GM12878 (cell line): Measurements from ENCODE around the gene SSH2. TPM values are rescaled to one million over a fixed set of nuclear protein-coding genes. Genes with fewer than 3 reads are reported as not detected.

Experiments
- ATAC-seq: fragments of 200-7000 bp; cut with Tn5 transposase; 3 replicates; pipeline ENCODE4 v1.9.1; 2020; ENCODE audit warnings: mild to moderate bottlenecking, moderate library complexity
- BruUV-seq: library from RNA; stranded (reverse); fragments of 400-500 nt; replicated peaks from 2 replicates; lab custom pipeline; 2021; lab: Mats Ljungman, UMichigan
- CTCF ChIA-PET: fragments of 300-600 bp; sonication (Branson Sonifier 250); formaldehyde crosslinking; extraction: SDS; loops from one replicate; lab custom pipeline; 2021; ENCODE audit warnings: inconsistent platforms; lab: Yijun Ruan, JAX
- POLR2A ChIA-PET: fragments of 350-600 bp; formaldehyde crosslinking; extraction: SDS; loops from one replicate; lab custom pipeline; 2021; ENCODE audit warnings: inconsistent platforms; lab: Charles Lee
- RAD21 ChIA-PET: fragments of 300-600 bp; sonication (Branson Sonifier 250); formaldehyde crosslinking; loops from one replicate; lab custom pipeline; 2023; ENCODE audit warnings: antibody characterized with exemption; ENCODE audit not compliant: unreplicated experiment; lab: Charles Lee
- SMC1A ChIA-PET: fragments of 300-600 bp; sonication (Branson Sonifier 250); formaldehyde crosslinking; loops from one replicate; lab custom pipeline; 2023; ENCODE audit not compliant: unreplicated experiment, uncharacterized antibody; lab: Charles Lee
- DNase-seq: peaks from one replicate; pipeline ENCODE4 v3.0.0-alpha.2; 2011; ENCODE audit warnings: low read depth, low spot score
- FAIRE-seq: peaks from 3 replicates; lab custom pipeline; 2011; peaks lifted over from hg19 to GRCh38; lab: Jason Lieb, UNC
- H2AFZ ChIP-seq: 2 replicates; pipeline ENCODE4 v1.6.0; 2011; ENCODE audit warnings: low read depth, low read length, control low read depth; ENCODE audit not compliant: control insufficient read depth
- H3K27ac ChIP-seq: 2 replicates; pipeline ENCODE4 v1.5.1; 2011; ENCODE audit warnings: control low read depth; ENCODE audit not compliant: control insufficient read depth, insufficient read depth
- H3K27me3 ChIP-seq, 2 experiments: replicated peaks in 1 of 2; 2 replicates each; pipeline versions ENCODE4 v1.6.0 to v1.6.1; 2011; ENCODE audit warnings: low read length in 1 of 2; ENCODE audit not compliant: control insufficient read depth in 2 of 2, insufficient read depth in 2 of 2
- H3K36me3 ChIP-seq, 2 experiments: 2 replicates each; pipeline ENCODE4 v1.5.1; 2011; ENCODE audit warnings: low read length in 1 of 2; ENCODE audit not compliant: control insufficient read depth in 2 of 2, insufficient read depth in 2 of 2
- H3K4me1 ChIP-seq: 2 replicates; pipeline ENCODE4 v1.6.1; 2011; ENCODE audit warnings: mild to moderate bottlenecking, low read length, moderate library complexity, mixed read lengths; ENCODE audit not compliant: control insufficient read depth, insufficient read depth
- H3K4me2 ChIP-seq: 2 replicates; pipeline ENCODE4 v1.6.0; 2011; ENCODE audit warnings: control low read depth; ENCODE audit not compliant: control insufficient read depth, insufficient read depth
- H3K4me3 ChIP-seq: fragments of 200-600 bp; sonication (generic); 2 replicates; pipeline ENCODE4 v1.5.1; 2016
- H3K79me2 ChIP-seq: 2 replicates; pipeline ENCODE4 v1.6.0; 2011; ENCODE audit warnings: low read length; ENCODE audit not compliant: control insufficient read depth, insufficient read depth
- H3K9ac ChIP-seq: 2 replicates; pipeline ENCODE4 v1.8.0; 2011; ENCODE audit warnings: low read length, control low read depth, mixed read lengths; ENCODE audit not compliant: control insufficient read depth, insufficient read depth
- H3K9me3 ChIP-seq: replicated peaks from 3 replicates; pipeline ENCODE4 v1.5.1; 2011; ENCODE audit warnings: mild to moderate bottlenecking, low read length; ENCODE audit not compliant: control insufficient read depth, insufficient read depth
- H4K20me1 ChIP-seq: 2 replicates; pipeline ENCODE4 v1.6.0; 2011; ENCODE audit not compliant: control insufficient read depth, insufficient read depth
- CHD1 ChIP-seq: IDR thresholded peaks from 2 replicates; pipeline ENCODE4 v1.6.1; 2012; ENCODE audit warnings: low read depth, low read length, improper control_type of control experiment
- CTCF ChIP-seq, 3 experiments: IDR thresholded peaks in 2 of 3; conservative IDR thresholded peaks in 1 of 3; 2 replicates each; pipeline ENCODE4 v1.5.1; 2011; ENCODE audit warnings: low read depth in 3 of 3, low read length in 3 of 3, mild to moderate bottlenecking in 3 of 3, control low read depth in 2 of 3, moderate library complexity in 2 of 3, inconsistent platforms in 1 of 3, mixed read lengths in 1 of 3; ENCODE audit not compliant: control insufficient read depth in 2 of 3, insufficient read depth in 1 of 3; ENCODE audit errors: extremely low read depth in 1 of 3
- E4F1 ChIP-seq: fragments of 450-650 bp; IDR thresholded peaks from 2 replicates; pipeline ENCODE4 v1.6.1; 2018; ENCODE audit warnings: borderline replicate concordance, mild to moderate bottlenecking; ENCODE audit not compliant: partially characterized antibody
- GABPA ChIP-seq: IDR thresholded peaks from 2 replicates; pipeline ENCODE4 v1.6.1; 2014; ENCODE audit warnings: antibody characterized with exemption, low read depth, mild to moderate bottlenecking, inconsistent platforms
- KAT2A ChIP-seq: conservative IDR thresholded peaks from 2 replicates; pipeline ENCODE4 v1.6.1; 2011; ENCODE audit warnings: low read depth, low read length; ENCODE audit not compliant: control insufficient read depth
- NRF1 ChIP-seq: conservative IDR thresholded peaks from 2 replicates; pipeline ENCODE4 v1.6.1; 2011; ENCODE audit warnings: mild to moderate bottlenecking, low read depth, low read length, improper control_type of control experiment
- POLR2A ChIP-seq: IDR thresholded peaks from 2 replicates; pipeline ENCODE4 v1.6.1; 2011; ENCODE audit warnings: low read depth, mild to moderate bottlenecking, low read length
- POLR2AphosphoS2 ChIP-seq: IDR thresholded peaks from 2 replicates; pipeline ENCODE4 v1.6.1; 2011; ENCODE audit warnings: low read depth, mild to moderate bottlenecking, low read length, improper control_type of control experiment, moderate library complexity
- RELB ChIP-seq: fragments of 450-650 bp; IDR thresholded peaks from 2 replicates; pipeline ENCODE4 v1.6.1; 2017; ENCODE audit warnings: low read depth, mild to moderate bottlenecking, moderate library complexity
- SUZ12 ChIP-seq: fragments of 200-600 bp; sonication (generic); IDR thresholded peaks from one replicate; pipeline ENCODE4 v1.6.1; 2018; ENCODE audit warnings: antibody characterized with exemption, mild to moderate bottlenecking; ENCODE audit not compliant: unreplicated experiment
- in situ Hi-C: fragments of 300-500 bp; cut with MboI; formaldehyde crosslinking; loops from 9 replicates; pipeline ENCODE4 v1.14.3; 2018; ENCODE audit warnings: mixed read lengths
- intact Hi-C: fragments of 100-400 bp; cut with micrococcal nuclease; formaldehyde crosslinking; loops from one replicate; pipeline ENCODE4 v1.14.2; 2022; ENCODE audit not compliant: unreplicated experiment
- polyA plus RNA-seq, 11 experiments: library from polyadenylated mRNA; depleted of rRNA in 4 of 11; unstranded in 6 of 11; stranded (reverse) in 5 of 11; fragments of >200 nt; fragmentation: Nextera tagmentation in 4 of 11; fragmentation: Illumina TruSeq in 1 of 11; extraction: Ambion mirVana in 4 of 11; extraction: Trizol in 1 of 11; gene quantifications; 1 replicate in 1 of 11; 2 replicates in 10 of 11; pipeline versions ENCODE4 v1.2.1 to v1.2.3, GENCODE V29; 2011 to 2016; ENCODE audit warnings: inconsistent platforms in 2 of 11, missing spikeins in 2 of 11, low read depth in 1 of 11
- total RNA-seq, 4 experiments: library from RNA; depleted of rRNA in 3 of 4; stranded (reverse); fragments of >200 nt in 3 of 4; fragmentation: Illumina TruSeq in 1 of 4; extraction: Trizol in 1 of 4; gene quantifications; 2 replicates each; pipeline versions ENCODE4 v1.2.1 to v1.2.3, GENCODE V29; 2013 to 2021

SSH2 gene
- total and polyA plus RNA-seq, 10 of the 15 experiments (the other 5 are each of a cell fraction or from before 2014, with no cell fraction given): 9.3 to 65.9 (median 34.0) TPM

GRCh38 chr17:29766796-29767327 lies 163.2 kb downstream of the SSH2 start:
- RAD21 ChIA-PET: interaction anchor here (1.2 to 2.1 kb wide), 2 partner anchors 13 to 127 kb away, joined by 3 to 8 read pairs; no protein-coding TSS in a partner anchor
- POLR2A ChIA-PET: no interaction called here
- ATAC-seq: no peak
- Histone ChIP-seq H3K79me2 (no peaks in the 10 kb centered on the region; the same call in none of the 2 replicates), H3K4me1 (peaks cover 3% of the 10 kb centered on the region; the same call in 1 of the 2 replicates), H3K27me3 (no peaks in the 10 kb centered on the region), H3K36me3 (no peaks in the 10 kb centered on the region), H3K4me2 (no peak overlapping the region), H3K27ac (no peak overlapping the region), H2AFZ (no peak overlapping the region), H3K4me3 (no peak overlapping the region), H4K20me1 (no peaks in the 10 kb centered on the region), H3K9me3 (no peaks in the 10 kb centered on the region), H3K9ac (no peak overlapping the region)
- in situ Hi-C loops (no loop called here), intact Hi-C loops (no loop called here)
- BruUV-seq: no TSS peak
- SMC1A ChIA-PET: interaction anchor here (0.6 to 19.7 kb wide), 4 partner anchors 10 to 41 kb away, joined by 3 to 297 read pairs (median 6); no protein-coding TSS in a partner anchor
- FAIRE-seq: no peak
- no peak for DNase-seq
- TF ChIP-seq POLR2A (no peak), POLR2AphosphoS2 (no peak), SUZ12 (no peak), KAT2A (no peak), CTCF (IDR thresholded peaks at IDR 0.05 in 2 of 3, conservative IDR thresholded peaks at IDR 0.05 in 1 of 3; ENCODE audit: control insufficient read depth in 2 of 3, extremely low read depth in 1 of 3, insufficient read depth in 1 of 3, low read depth in 3 of 3, low read length in 3 of 3) (no peak), NRF1 (no peak), CHD1 (no peak), GABPA (no peak), E4F1 (no peak), RELB (no peak)
- CTCF ChIA-PET: interaction anchor here (1.0 to 3.8 kb wide), 4 partner anchors 10 to 127 kb away, joined by 3 to 25 read pairs (median 6); no protein-coding TSS in a partner anchor
